ENCODE measurements around the gene SPATA25. TPM values are rescaled to one million over a fixed set of nuclear protein-coding genes. Genes with fewer than 3 reads are reported as not detected.

SPATA25 gene
- total RNA-seq, 4 donors from 2014 or later = 2.6 to 16.2 (median 6.0) TPM

DNA sequence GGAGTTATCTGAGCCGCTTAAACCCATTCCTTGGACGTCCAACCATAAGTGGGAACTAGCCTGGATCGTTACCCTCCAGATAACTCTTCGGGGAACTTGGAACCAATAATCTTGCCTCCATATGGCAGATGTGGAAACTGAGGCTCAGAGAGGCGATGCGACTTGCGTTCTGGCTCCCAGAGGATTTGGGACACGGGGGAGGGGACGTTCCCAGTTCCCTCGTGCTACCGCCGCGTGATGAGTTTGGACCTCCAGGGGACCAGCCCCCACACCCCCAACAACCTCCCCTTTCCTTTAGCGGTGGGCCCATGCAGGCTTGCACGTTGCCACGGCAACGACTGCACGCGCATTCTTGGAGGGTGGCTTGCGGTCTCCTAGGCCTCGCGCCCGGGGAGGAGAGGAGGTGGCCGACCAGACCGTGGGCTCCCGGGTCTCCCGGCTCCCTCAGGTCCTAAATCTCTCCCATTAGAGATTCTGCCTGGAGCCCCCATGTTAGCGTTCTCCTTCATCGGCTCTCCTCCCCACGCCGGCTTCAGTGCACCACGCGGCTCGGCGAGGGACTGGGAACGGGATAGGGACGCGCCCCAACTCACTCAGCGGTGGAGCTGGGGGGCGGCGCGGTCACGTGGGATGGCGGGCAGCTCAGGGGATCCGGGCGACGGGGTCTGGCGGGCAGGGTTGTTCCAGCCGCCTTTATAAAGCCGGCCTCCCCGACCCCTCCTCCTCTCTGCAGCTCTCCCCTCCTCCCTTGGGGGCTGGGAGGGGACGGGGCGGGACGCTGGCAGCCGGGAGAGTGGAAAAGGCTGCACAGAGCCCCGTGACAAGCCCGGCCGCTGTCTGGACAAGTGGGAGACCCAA is 24.3 kb upstream of the SPATA25 start, which contains the start of gene PLTP:
TSS of gene PLTP (minus strand) at position 670 of the 858 bp plus-strand sequence. CDS start 703 bp downstream, outside the sequence.
- Histone ChIP-seq H3K27me3 (no peaks in the 10 kb centered on the region), H3K36me3 (no peaks in the 10 kb centered on the region), H3K9me3 (no peaks in the 10 kb centered on the region), H3K4me1 (no peaks in the 10 kb centered on the region), H3K4me3 (peak within 1 kb of the TSS; percentile 48 to 78), H3K27ac (peak within 1 kb of the TSS; percentile 90 to 96)
- intact Hi-C loops (cut with DNase I; ENCODE audit: low total_unique reads) = no loop called here
- peak; percentile 7 to 73 for TF ChIP-seq POLR2A (IDR thresholded peaks at IDR 0.05)
- TF ChIP-seq, protein P1, sequence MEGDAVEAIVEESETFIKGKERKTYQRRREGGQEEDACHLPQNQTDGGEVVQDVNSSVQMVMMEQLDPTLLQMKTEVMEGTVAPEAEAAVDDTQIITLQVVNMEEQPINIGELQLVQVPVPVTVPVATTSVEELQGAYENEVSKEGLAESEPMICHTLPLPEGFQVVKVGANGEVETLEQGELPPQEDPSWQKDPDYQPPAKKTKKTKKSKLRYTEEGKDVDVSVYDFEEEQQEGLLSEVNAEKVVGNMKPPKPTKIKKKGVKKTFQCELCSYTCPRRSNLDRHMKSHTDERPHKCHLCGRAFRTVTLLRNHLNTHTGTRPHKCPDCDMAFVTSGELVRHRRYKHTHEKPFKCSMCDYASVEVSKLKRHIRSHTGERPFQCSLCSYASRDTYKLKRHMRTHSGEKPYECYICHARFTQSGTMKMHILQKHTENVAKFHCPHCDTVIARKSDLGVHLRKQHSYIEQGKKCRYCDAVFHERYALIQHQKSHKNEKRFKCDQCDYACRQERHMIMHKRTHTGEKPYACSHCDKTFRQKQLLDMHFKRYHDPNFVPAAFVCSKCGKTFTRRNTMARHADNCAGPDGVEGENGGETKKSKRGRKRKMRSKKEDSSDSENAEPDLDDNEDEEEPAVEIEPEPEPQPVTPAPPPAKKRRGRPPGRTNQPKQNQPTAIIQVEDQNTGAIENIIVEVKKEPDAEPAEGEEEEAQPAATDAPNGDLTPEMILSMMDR (IDR thresholded peaks at IDR 0.05) = no peak
- peak; percentile 77 to 83 for DNase-seq

DNA sequence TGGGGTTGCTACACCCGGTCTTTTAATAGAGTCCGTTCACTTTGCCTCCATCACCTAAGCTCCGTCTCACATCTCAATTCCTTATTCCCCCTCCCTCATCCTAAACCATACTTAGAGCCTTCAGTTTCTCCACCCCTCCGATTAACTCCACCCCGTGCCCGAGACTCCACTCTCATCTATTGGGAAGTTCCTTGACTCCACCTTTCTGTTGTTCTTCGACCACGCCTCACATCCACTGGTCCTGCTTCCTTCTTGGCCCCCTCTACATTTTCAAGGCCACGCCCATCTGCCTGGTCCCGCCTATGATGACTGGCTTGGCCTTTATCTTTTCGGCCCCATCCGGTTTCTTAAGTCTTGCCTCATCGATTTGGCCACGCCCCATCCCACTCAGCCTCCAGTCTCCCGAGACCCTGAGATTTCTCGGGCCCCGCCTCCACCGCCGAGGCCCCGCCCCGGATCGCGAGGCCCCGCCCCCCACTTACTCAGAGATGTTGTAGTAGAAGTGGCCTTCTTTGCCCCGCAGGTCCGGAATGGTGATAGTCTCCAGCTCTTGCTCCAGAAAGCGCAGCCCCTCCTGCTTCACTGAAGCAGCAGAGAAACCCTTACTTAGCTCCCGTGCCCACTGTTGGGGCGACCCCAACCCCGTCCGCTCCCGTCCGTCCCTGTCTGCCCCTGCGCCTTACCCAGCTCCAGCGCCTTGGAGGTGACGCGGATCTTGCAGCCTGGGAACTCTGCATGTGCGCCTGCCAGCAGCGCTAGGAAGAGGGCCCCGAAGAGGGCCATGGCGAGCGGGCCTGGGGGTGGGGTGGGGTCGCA is 23.5 kb upstream of the SPATA25 start:
- peak; percentile 100 for DNase-seq
- intact Hi-C loops (cut with DNase I; ENCODE audit: low total_unique reads) = no loop called here
- Histone ChIP-seq H3K27me3 (no peaks in the 10 kb centered on the region), H3K9me3 (no peaks in the 10 kb centered on the region), H3K36me3 (no peaks in the 10 kb centered on the region), H3K27ac (peak overlapping the region; percentile 90 to 96), H3K4me1 (no peaks in the 10 kb centered on the region), H3K4me3 (peak overlapping the region; percentile 48 to 78)
- TF ChIP-seq POLR2A (IDR thresholded peaks at IDR 0.05) = peak; percentile 83 to 87
- TF ChIP-seq, protein P1 (IDR thresholded peaks at IDR 0.05) = peak in 1 of 4 experiments; percentile 16

DNA sequence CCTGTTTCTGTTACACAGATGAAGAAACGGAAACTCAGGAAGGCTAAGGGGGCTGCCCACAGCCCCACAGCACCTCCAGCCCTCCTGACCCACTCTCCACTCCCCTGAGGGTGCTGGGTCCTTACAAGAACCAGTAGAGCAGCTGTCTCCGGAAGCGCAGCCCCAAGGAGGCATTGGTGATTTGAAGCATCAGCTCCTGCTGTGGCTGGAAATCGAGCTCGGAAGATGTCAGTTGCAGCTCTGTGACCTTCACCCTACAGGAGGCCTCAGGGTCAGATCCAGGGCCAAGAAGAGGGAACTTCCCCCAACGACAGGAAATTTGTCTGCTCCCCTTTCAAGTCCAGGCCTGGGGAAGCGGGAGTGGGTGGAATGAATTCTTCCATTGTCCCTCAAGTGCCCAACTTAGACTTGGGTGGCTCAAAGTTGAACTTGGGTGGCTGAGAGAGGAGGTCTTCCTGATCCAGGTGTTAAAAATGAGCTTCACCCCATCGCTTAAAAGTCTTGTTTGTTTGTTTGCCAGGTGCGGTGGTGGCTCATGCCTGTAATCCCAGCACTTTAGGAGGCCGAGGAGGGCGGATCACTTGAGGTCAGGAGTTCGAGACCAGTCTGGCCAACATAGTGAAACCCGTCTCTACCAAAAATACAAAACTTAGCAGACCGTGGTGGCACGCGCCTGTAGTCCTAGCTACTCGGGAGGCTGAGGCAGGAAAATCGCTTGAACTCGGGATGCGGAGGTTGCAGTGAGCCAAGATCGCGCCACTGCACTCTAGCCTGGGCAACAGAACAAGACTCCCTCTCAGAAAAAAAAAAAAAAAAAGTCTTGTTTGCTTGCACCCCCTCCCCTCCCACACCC is 22.6 kb upstream of the SPATA25 start:
- Histone ChIP-seq H3K27me3 (no peaks in the 10 kb centered on the region), H3K9me3 (no peaks in the 10 kb centered on the region), H3K4me3 (peak overlapping the region in 1 of 2 donors; percentile 20), H3K4me1 (no peaks in the 10 kb centered on the region), H3K36me3 (no peaks in the 10 kb centered on the region), H3K27ac (peak overlapping the region; percentile 78 to 90)
- TF ChIP-seq, protein P1 (IDR thresholded peaks at IDR 0.05) = no peak
- TF ChIP-seq POLR2A (IDR thresholded peaks at IDR 0.05) = no peak
- intact Hi-C loops (cut with DNase I; ENCODE audit: low total_unique reads) = no loop called here
- DNase-seq = peak in 1 of 2 donors; percentile 38

DNA sequence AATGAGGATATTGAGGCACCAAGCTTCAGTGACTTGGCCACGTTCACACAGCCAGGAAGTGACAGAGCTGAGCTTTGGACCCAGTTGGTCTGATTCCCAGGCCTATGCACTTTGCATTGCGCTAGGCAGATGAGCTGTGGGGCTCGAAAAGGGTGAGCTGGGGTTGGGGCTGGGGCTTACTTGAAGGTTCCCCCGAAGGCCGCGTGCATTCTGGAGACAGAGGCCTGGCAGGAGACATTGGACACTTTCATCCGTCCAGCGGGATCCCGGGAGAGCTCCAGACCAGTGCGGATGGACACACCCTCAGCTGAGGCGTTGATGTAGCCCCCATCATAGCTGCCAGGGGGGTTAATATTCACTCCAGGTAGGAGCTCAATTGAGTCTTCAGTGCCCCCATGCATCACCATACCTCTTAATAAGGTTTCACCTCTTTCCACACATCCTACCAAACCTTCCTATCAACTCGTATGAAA is 21.9 kb upstream of the SPATA25 start:
- no peaks in the 10 kb centered on the region for H3K36me3 ChIP-seq
- no peak overlapping the region for H3K4me3 ChIP-seq
- H3K27me3 ChIP-seq = no peaks in the 10 kb centered on the region
- H3K27ac ChIP-seq = peak overlapping the region in 1 of 2 donors; percentile 78
- H3K4me1 ChIP-seq = no peaks in the 10 kb centered on the region
- peak in 1 of 2 donors; percentile 15 for DNase-seq
- intact Hi-C loops (cut with DNase I; ENCODE audit: low total_unique reads) = no loop called here
- no peaks in the 10 kb centered on the region for H3K9me3 ChIP-seq
- TF ChIP-seq POLR2A (IDR thresholded peaks at IDR 0.05) = no peak
- TF ChIP-seq, protein P1 (IDR thresholded peaks at IDR 0.05) = no peak

Data from uterus (tissue), 4 donors.